Medulla oblongata (tissue), 1 donor: ENCODE data around the gene MTF2.

Source experiments
- DNase-seq: peaks from one replicate; pipeline ENCODE4 v3.0.0-alpha.2; 2015; ENCODE audit errors: extremely low spot score

Gene MTF2

DNA sequence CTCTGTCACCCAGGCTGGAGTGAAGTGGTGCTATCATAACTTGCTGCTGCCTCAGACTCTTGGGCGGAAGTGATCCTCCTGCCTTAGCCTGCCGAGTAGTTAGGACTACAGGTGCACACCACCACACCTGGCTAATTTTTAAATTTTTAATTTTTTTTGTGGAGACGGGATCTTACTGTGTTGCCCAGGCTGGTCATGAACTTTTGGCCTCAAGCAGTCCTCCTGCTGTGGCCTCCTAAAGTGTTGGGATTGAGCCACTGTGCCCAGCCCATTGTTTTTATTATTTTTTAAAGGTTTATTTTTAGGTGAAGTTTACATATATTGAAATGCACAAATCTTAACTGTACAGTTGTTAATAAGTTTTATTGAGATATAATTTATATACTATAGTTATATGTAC is 3.2 kb downstream of the MTF2 start:
- DNase-seq, result no peak

DNA sequence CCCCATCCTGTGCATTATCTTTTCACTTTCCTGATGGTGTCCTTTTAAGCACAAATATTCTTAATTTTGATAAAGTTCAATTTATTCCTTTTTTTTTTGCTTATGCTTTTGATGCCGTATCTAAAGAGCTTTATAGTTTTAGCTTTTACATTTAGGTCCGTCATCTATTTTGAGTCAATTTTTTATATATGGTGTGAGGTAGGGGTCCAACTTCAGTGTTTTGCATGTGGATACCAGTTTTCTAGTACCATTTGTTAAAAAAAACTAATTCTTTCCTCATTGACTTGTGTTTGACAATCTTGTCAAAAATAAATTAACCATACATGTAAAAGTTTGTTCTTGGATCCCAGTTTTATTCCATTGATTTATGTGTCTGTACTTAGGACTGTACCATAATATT is 4.9 kb downstream of the MTF2 start:
- DNase-seq, result no peak

DNA sequence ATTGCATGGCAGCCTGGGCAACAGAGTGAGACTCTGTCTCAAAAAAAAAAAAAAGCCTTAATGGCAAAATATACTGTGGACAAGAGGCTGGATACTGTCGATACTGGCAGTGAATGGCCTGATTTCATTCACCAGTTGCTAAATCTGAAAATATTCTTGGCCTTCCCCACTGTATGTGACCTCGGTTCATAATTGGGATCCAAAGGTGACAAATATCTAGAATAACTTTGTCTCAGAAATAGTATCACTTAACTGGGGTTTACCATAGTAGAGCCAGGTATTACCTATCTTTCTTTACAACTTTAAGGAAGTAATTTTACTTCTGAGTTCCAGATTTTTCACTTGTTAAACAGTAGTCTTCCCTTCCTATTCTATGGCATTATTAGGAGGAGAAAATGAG is 8.4 kb downstream of the MTF2 start:
- DNase-seq, result no peak

DNA sequence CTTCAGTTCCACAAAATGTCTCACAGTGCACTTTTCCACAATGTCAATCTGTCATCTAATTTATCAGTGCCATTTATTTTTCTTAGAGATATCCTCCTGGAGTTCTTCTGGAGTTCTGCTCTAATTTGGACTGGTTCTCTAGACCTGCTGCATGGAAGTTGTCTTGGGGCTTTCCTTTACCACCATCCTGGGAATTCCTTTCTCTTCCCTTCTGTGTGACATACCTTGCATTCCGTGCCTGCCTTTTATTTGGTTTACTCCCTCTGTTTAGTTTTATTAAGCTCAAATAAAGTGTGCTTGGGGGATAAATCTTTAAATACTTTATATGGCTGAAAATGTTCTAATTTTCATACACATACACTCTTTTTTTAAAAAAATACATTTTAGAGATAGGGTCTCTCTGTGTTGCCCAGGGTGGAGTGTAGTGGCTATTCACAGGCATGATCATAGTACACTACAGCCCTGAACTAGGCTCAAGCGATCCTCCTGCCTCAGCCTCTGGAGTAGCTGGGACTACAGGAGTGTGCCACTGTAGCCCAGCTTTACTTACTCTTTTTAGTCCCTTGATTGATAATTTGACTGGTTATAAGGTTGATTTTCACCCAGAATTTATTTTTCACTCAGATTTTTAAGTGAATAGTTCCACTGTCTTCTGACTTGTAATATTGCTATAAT is 14.4 kb downstream of the MTF2 start:
- DNase-seq, result no peak

DNA sequence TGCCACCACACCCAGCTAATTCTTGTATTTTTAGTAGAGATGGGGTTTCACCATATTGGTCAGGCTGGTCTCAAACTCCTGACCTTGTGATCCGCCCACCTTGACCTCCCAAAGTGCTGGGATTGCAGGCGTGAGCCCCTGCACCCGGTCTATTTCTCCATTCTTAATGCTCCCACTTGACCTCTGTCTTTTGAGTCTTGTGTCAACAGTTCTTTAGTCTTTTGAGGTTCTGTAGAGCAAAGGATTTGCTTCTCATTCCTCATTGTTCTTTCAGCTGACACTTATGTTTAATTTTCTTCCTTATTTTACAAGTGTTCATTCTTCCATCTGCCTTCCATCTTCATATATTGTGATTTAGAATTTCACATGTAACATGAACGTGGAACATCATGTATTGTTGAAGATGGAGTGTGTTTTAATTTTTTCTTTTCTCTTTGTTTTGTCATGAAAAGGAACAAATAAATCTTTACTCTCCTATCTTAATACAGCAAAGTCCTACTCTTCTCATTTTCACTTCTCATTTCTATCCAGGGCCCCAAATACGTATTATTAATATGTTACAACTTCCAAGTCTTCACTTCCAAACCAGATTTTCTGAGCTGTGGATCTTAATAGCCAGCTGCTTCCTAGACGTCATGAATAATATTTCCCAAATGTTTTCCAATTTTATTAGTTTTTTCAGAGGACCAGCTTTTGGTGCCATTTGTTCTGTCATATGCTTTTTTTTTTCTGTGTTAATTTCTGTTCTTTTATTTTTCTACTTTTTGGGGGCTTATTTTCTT is 16.9 kb downstream of the MTF2 start:
- no peak for DNase-seq

DNA sequence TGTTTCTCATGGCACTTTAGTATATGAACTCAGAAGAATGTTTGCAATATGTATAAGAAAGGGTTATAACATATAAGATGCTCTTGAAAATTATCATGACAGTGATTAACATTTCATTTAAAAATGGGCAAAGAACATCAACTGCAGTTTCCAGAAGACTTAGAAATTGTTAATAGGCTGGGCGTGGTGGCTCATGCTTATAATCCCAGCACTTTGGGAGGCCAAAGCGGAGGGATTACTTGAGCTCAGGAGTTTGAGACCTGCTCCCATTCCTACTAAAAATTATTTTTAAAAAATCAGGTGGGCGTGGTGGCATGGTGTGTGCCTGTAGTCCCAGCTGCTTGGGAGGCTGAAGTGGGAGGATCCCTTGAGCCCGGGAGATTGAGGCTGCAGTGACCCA is 23.1 kb downstream of the MTF2 start:
- DNase-seq, result no peak

DNA sequence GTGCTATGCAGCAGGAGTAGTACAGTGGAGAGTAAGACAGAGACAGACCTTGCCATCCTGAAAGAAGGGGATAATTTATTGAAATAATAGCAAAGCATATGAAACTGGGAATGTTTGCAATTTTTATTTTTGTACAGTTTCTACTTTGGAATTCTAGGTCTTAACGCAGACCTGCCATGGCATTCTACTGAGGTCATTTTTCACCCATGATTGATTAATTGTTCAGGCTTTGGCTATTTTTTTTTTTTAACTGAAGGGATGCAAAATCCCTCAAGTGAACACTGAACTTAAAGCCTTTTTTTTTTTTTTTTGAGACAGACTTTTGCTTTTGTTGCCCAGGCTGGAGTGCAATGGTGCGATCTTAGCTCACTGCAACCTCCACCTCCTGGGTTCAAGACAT is 27.1 kb downstream of the MTF2 start:
- no peak for DNase-seq

DNA sequence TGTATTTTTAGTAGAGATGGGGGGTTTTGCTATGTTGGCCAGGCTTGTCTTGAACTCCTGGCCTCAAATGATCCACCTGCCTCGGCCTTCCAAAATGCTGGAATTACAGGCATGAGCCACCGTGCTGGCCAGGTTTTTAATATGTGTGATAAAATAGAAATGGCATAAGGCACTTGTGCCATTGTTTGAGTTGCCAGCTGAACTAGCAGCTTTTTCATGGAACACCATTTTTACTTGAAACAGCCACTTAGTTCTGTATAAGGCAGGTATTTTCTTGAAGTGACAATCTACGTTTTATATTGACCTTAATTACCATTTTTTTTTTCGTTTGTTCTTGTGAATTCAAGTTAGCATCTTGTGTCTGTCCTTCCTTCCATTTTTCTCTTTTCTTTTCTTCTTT is 28.3 kb downstream of the MTF2 start:
- DNase-seq, result no peak

DNA sequence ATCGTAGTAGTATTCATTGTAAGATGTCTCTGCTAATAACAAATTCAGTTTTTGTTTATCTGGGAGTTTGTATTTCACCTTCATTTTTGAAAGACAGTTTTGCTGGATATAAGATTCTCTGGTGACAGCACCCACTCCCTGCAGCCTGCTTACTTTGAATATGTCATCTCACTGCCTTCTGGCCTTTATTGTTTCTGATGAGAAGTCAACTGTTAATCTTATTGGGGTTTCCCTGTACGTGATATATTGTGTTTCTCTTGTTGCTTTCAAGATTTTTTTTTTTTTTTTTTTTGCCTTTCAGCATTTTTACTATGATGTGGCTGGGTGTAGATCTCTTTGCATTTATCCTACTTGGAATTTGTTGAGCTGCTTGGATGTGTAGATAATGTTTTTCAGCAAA is 29.3 kb downstream of the MTF2 start:
- no peak for DNase-seq

DNA sequence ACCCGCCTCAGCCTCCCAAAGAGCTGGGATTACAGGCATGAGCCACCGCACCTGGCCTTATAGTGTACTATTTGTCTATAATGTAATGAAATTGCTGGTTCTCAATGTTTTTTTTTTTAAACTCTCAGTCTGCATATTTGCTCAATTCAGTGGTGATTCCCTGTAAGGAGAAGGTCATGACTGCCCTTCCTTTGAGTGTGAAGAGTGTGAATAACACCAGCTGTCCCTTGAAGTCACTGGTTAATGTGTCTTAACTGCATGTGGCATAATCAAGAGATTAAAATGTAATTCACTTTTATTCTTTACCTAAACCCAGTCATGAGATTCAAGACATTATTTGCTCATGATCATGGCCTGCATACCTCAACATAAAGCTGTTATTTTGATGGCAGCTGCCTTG is 30.5 kb downstream of the MTF2 start:
- DNase-seq, result no peak

DNA sequence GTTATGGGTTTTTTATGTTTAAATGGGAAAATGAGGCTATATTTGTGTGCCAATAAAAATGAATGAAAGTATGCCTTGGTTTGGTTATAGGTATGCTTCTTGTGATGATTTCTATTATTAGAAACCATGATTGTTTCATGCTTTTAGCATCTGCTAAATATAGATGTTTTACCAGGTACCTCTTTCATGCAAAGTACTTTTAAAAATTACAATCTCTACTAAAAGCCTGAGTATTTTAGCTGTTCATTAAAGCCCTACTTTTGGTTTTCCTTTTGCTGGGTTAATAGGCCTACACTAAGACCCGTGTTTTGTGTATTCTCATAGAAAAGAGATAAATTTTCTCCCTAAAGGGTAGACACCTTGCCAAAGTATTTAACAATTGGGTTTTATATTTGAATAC is 32.0 kb downstream of the MTF2 start:
- DNase-seq, result no peak

DNA sequence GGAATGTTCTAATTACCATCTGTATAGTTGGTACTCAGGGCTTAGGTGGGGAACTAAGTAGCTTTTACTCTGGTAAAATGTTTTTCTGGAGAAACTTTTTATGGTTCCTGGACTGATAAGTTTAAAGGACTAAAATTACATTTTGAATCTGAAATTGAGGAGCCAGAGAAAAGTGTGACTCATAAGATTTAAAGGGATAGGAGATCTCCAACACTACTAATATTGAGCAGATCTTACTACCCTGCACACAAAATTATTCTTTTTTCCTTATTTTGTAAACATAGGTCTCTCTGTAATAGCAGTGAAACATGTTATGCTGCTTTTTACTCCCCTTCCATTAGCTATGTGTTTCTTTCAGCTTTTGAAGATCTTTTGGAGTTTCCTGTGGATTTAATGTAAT is 32.5 kb downstream of the MTF2 start:
- DNase-seq, result no peak

DNA sequence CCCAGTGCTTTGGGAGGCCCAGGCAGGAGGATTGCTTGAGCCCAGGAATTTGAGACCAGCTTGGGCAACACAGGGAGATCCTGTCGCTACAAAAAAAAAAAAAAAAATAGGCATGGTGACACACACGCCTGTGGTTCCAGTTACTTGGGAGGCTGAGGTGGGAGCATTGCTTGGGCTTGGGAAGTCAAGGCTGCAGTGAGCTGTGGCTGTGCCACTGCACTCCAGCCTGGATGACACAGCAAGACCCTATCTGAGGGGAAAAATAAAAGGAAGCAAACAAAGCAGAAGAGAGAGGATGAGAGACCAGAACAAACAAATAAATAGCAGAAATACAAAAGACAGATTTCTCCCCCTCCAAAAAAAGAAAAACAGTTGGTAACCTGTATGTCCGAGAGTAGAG is 34.0 kb downstream of the MTF2 start:
- no peak for DNase-seq

DNA sequence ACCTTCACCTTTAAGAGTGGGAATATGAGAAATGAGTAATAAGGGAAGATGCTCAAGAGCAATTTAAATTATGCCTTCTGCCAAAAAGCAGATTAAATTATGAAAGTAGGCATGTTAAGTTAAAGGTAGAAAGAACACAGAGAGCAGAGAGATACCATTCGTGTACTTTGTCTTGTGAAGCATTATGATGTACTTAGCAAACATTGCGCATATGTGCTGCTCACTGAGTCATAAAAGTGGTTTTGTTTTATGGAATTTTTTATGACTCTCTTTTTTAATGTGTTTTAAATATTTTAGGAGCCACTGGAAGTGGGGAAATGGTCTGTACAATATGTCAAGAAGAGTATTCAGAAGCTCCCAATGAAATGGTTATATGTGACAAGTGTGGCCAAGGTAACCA is 35.3 kb downstream of the MTF2 start:
- no peak for DNase-seq

DNA sequence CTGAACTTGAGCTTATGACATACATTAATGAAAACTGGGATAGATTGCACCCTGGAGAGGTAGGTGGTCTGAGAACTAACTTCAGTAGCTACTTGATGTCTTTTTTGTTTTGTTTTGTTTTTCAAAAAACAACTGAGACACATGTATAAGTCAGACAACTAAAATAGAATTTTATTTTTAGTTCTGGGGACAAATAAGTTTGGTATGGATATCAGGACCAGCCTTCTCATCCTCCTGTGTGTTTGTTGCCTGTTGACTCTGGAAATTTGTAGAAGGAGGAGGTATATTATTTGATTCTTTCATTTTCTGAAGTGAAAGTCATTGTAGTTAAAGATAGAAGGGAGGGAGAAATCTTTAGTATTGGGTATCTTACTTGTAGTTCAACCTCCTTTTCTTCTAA is 41.5 kb downstream of the MTF2 start:
- DNase-seq, result no peak

DNA sequence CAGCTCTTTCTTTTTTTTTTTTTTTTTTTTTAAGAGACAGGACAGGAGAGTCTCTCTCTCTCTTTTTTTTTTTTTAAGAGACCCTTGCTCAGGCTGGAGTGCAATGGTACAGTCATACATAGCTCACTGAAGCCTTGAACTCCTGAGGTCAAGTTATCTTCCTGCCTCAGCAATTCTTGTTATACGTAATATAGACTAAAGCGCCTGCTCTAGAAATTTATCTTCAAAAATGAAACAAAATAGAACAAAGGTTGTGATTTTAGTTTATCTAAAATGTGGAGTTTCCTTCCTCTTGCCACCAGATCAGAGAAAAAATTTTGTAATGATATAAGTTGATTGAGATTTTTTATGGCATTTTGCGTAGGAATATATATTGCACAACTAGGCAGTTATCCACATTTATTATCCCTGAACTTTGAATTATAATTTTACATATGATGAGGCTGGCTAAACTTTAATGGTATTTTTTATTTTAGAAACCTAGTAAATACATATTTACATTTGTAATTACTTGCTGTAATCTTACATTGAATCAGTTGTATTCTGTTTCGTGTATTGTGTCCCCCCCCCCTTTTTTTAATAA is 44.2 kb downstream of the MTF2 start:
- no peak for DNase-seq

DNA sequence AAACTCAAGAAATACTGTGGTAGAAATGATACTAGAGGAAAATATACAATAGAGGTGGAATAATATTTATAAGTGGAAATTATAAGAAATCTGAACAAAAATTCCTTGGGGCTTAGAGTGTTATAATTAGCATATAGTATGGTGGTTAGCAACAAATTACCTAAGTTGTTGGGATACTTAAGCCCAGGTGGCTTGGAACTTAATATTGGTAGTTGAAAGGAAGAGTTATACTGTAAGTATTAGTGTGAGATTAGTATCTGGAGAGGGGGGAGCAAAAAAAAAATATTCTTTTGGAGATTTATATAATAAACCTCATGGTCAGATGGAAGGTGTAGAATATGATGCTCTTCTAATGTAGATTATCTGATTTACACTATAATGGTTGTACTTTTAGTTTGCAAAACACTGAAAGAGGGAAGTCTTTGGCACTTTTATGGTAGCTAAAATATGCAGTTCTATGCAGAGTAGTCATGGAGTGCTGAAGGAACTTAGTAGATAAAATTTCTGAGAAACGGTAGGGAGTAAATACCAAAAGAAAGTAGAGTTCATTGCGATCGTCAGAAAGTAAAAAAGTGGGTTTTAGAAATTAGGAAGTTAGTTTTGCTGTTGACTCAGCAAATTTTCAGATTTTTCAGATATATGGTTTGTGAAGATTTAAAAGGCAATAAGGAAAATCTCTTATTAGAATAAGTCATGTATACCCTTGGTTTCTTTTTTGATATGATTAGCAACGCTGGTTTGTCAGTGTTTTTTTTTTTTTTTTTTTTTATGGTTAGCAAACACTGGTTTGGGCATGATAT is 45.7 kb downstream of the MTF2 start:
- DNase-seq, result no peak

DNA sequence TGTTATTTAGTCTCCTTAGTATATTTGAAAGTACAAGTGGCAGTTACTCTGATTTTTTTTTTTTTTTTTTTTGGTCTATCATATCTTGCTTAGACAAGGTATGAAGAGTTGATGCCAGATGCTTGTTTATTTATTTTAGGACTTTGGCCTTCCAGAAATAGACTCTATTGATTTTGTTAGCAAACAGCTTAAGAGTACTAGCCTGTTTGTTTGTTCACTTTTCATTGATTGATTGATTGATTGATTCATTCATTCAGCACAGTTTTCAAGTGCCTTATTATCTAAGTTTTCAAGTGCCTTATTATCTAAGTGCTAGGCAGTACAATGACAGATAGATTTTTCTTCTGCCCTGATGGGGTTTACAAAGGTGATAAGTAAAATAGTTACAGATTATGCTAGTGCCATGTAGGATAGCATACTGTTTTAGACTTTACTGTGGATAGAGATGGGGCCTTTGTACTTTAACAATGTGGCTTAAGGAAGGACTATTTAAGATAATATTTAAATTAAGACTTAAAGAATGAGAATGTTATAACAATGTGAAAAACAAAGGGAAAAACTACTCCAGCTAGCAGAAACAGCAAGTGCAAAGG is 50.5 kb downstream of the MTF2 start:
- no peak for DNase-seq

DNA sequence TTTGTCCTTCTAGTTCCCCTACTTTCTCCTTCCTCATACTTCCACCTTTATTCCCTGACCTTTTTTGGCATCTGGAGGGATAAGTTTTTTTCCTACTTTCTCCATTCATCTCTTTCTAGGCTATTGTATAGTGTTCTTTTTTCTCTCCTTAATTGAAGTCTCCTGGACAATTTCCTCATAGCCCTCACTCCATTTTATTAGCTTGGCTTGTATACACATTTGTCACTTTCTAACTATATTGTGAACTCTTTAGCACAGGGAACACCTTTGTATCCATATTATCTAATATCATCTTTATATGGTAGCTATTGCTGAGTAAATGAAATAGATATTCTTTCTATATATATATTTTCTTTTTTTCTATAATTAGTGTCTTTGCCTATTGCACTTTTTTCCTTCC is 53.6 kb downstream of the MTF2 start:
- DNase-seq, result no peak

DNA sequence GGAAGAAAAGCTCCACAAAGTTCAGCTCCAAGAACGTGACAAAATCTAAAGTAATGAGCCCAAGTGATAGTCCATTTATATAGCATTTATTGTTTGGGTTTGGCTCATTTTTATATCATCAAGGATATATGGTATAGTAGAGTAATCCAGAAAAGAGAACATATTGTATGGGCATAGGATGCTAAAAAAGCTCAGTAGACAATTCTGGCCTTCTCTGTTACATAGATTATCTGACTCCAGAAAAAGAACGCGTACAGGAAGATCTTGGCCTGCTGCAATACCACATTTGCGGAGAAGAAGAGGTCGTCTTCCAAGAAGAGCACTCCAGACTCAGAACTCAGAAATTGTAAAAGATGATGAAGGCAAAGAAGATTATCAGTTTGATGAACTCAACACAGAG is 57.4 kb downstream of the MTF2 start:
- DNase-seq, result no peak

DNA sequence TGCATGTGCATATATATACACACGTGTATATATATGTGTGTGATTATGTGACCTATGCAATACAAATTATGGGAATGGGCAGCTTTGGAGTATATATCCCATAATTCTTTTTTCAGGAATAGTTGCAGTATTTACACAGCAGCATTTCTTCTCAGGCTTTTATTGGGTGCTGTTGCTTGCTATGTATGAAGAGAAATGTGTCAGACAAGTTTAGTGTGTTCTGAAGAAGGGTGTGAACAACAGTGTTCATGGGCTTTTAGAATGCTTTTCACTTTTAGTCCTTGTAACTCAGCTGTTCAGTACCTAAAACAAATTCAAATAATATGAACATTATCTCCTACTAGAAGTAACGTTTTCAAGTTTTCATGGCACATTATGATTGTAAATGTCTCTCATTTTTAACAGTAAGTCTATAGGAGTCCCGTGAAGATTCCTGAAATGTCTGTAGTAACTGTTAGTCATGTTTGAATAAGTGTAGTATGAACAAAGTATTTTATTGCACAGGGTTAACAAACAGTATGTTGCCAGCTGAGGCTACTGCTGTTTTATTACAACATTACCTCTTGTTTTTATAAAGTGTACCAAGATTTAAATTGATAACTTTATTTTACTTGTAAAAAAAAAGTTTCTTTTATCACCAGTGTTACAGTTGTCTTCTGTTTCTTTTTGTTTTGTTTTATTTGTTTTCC is 58.7 kb downstream of the MTF2 start:
- DNase-seq, result no peak

DNA sequence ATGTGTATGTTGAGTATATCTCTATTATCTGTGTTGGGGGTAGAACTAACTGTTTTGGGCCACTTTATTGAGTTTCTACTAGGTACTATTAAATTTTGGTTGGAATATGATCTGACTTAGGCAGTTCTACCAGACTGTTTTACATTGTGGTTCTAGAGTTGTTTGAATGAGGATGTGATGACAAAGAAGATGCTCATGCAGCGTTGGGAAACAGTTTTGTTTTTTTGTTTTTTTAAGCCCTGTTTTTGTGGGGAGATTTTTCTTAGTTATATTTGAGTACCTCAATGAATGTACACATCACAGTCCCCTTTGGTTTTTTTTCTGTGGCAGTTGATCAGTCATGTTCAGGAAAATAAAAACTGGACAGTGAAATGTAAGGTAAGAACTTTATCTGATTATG is 61.0 kb downstream of the MTF2 start:
- no peak for DNase-seq
